H1 (cell line): ENCODE results near the gene HYLS1. TPM values are rescaled to one million over a fixed set of nuclear protein-coding genes. Genes with fewer than 3 reads are reported as not detected.

Source experiments
- CTCF ChIA-PET: fragments of 300-600 bp; sonication (Branson Sonifier 250); formaldehyde crosslinking; loops from one replicate; lab custom pipeline; 2021; ENCODE audit not compliant: partially characterized antibody; lab: Charles Lee
- POLR2A ChIA-PET: fragments of 300-600 bp; sonication (Branson Sonifier 250); formaldehyde crosslinking; loops from one replicate; lab custom pipeline; 2021; ENCODE audit warnings: inconsistent platforms; ENCODE audit not compliant: partially characterized antibody; lab: Charles Lee
- DNase-seq, 2 experiments: peaks; one replicate each; pipeline versions ENCODE4 v3.0.0 to v3.0.0-alpha.2; 2010 to 2022; ENCODE audit warnings: low spot score in 2 of 2, low read depth in 1 of 2, mixed read lengths in 1 of 2
- FAIRE-seq: peaks from 2 replicates; lab custom pipeline; 2011; peaks lifted over from hg19 to GRCh38; lab: Jason Lieb, UNC
- H2AFZ ChIP-seq: 2 replicates; pipeline ENCODE4 v1.8.1; 2012; ENCODE audit warnings: low read length, inconsistent platforms
- H2AK5ac ChIP-seq: 2 replicates; pipeline ENCODE4 v1.6.1; 2013; ENCODE audit warnings: low read depth, low read length
- H2BK120ac ChIP-seq: replicated peaks from 2 replicates; pipeline ENCODE3; 2013; ENCODE audit warnings: low read depth, low read length, inconsistent platforms
- H2BK12ac ChIP-seq: 2 replicates; pipeline ENCODE4 v1.6.1; 2013; ENCODE audit warnings: low read depth, low read length
- H2BK15ac ChIP-seq: 2 replicates; pipeline ENCODE4 v1.6.1; 2013; ENCODE audit warnings: low read length
- H2BK20ac ChIP-seq: 2 replicates; pipeline ENCODE4 v1.6.1; 2013; ENCODE audit warnings: low read length
- H2BK5ac ChIP-seq: 2 replicates; pipeline ENCODE4 v1.6.1; 2013; ENCODE audit warnings: low read depth, low read length
- H3K14ac ChIP-seq: 2 replicates; pipeline ENCODE4 v1.6.1; 2013; ENCODE audit warnings: inconsistent platforms; ENCODE audit not compliant: insufficient read length
- H3K18ac ChIP-seq: 2 replicates; pipeline ENCODE4 v1.6.1; 2013; ENCODE audit warnings: low read length; ENCODE audit errors: extremely low read depth
- H3K23ac ChIP-seq: 2 replicates; pipeline ENCODE4 v1.6.1; 2013; ENCODE audit warnings: inconsistent platforms; ENCODE audit not compliant: insufficient read length
- H3K23me2 ChIP-seq: 2 replicates; pipeline ENCODE4 v1.6.1; 2013; ENCODE audit warnings: low read depth, low read length
- H3K27ac ChIP-seq: 2 replicates; pipeline ENCODE4 v1.6.1; 2011; ENCODE audit warnings: low read depth, low read length, inconsistent platforms
- H3K27me3 ChIP-seq, 4 experiments: replicated peaks in 1 of 4; 1 replicate in 1 of 4; 2 replicates in 3 of 4; pipeline versions ENCODE4 v1.6.1 to v1.8.1; 2011 to 2013; ENCODE audit warnings: low read length in 3 of 4, mild to moderate bottlenecking in 3 of 4, inconsistent platforms in 2 of 4, mixed read lengths in 2 of 4, moderate library complexity in 1 of 4; ENCODE audit not compliant: control insufficient read depth in 3 of 4, insufficient read depth in 3 of 4; ENCODE audit errors: extremely low read depth in 1 of 4
- H3K36me3 ChIP-seq, 4 experiments: 2 replicates each; pipeline versions ENCODE4 v1.6.1 to v1.8.1; 2011 to 2013; ENCODE audit warnings: mild to moderate bottlenecking in 4 of 4, low read length in 3 of 4, moderate library complexity in 2 of 4, control low read depth in 1 of 4, inconsistent platforms in 1 of 4; ENCODE audit not compliant: insufficient read depth in 4 of 4, control insufficient read depth in 2 of 4
- H3K4ac ChIP-seq: replicated peaks from 2 replicates; pipeline ENCODE3; 2013; ENCODE audit warnings: low read length, low read depth, mixed read lengths, inconsistent platforms; ENCODE audit not compliant: insufficient read length
- H3K4me1 ChIP-seq, 4 experiments: replicated peaks in 1 of 4; 1 replicate in 1 of 4; 2 replicates in 3 of 4; pipeline versions ENCODE4 v1.6.1 to v1.8.1; 2011 to 2013; ENCODE audit warnings: low read length in 3 of 4, inconsistent platforms in 2 of 4, mixed read lengths in 1 of 4; ENCODE audit not compliant: insufficient read depth in 4 of 4, control insufficient read depth in 3 of 4
- H3K4me2 ChIP-seq, 2 experiments: 2 replicates each; pipeline versions ENCODE4 v1.6.1 to v1.8.1; 2011 to 2013; ENCODE audit warnings: low read depth in 2 of 2, low read length in 2 of 2, control low read depth in 1 of 2, inconsistent platforms in 1 of 2, mild to moderate bottlenecking in 1 of 2; ENCODE audit not compliant: insufficient read depth in 1 of 2
- H3K4me3 ChIP-seq, 4 experiments: fragments of 200-600, 300-600 bp in 1 of 4; sonication (generic), shearing (Covaris generic), sonication (Bioruptor Twin) in 1 of 4; 2 replicates each; pipeline versions ENCODE4 v1.5.1 to v1.8.1; 2011 to 2016; ENCODE audit warnings: low read length in 4 of 4, low read depth in 3 of 4, control low read depth in 2 of 4, inconsistent platforms in 2 of 4, mild to moderate bottlenecking in 2 of 4, mixed read lengths in 1 of 4, moderate library complexity in 1 of 4; ENCODE audit not compliant: insufficient read depth in 2 of 4; ENCODE audit errors: extremely low read depth in 1 of 4
- H3K56ac ChIP-seq: replicated peaks from 2 replicates; pipeline ENCODE3; 2013; ENCODE audit warnings: low read depth, mild to moderate bottlenecking, mixed read lengths, low read length, inconsistent platforms; ENCODE audit not compliant: insufficient read length
- H3K79me1 ChIP-seq: 2 replicates; pipeline ENCODE4 v1.6.1; 2013; ENCODE audit warnings: low read depth, low read length, control low read depth
- H3K79me2 ChIP-seq, 2 experiments: 2 replicates each; pipeline versions ENCODE4 v1.6.1 to v1.8.1; 2012 to 2013; ENCODE audit warnings: low read length in 2 of 2, mild to moderate bottlenecking in 2 of 2, inconsistent platforms in 1 of 2; ENCODE audit not compliant: insufficient read depth in 2 of 2, control insufficient read depth in 1 of 2
- H3K9ac ChIP-seq, 4 experiments: replicated peaks in 1 of 4; 1 replicate in 1 of 4; 2 replicates in 3 of 4; pipeline versions ENCODE4 v1.6.1 to v1.8.1; 2011 to 2013; ENCODE audit warnings: low read depth in 3 of 4, low read length in 3 of 4, control low read depth in 2 of 4, mild to moderate bottlenecking in 2 of 4, moderate library complexity in 2 of 4, inconsistent platforms in 1 of 4; ENCODE audit errors: extremely low read depth in 1 of 4
- H3K9me3 ChIP-seq, 2 experiments: 2 replicates each; pipeline versions ENCODE4 v1.6.1 to v1.8.1; 2012 to 2013; ENCODE audit warnings: mild to moderate bottlenecking in 2 of 2, moderate library complexity in 2 of 2, control low read depth in 1 of 2, inconsistent platforms in 1 of 2, low read depth in 1 of 2, low read length in 1 of 2, mixed read lengths in 1 of 2; ENCODE audit not compliant: insufficient read depth in 2 of 2
- H4K20me1 ChIP-seq, 2 experiments: replicated peaks in 1 of 2; 2 replicates each; pipeline versions ENCODE3 to v1.8.1; 2011 to 2013; ENCODE audit warnings: inconsistent platforms in 2 of 2, low read length in 2 of 2, mild to moderate bottlenecking in 1 of 2; ENCODE audit not compliant: insufficient read depth in 2 of 2, control insufficient read depth in 1 of 2
- H4K5ac ChIP-seq: 2 replicates; pipeline ENCODE4 v1.6.1; 2013; ENCODE audit warnings: low read length, low read depth, mixed read lengths, inconsistent platforms; ENCODE audit not compliant: insufficient read length
- H4K8ac ChIP-seq: 2 replicates; pipeline ENCODE4 v1.8.0; 2013; ENCODE audit warnings: mild to moderate bottlenecking, moderate library complexity, low read length, inconsistent platforms; ENCODE audit not compliant: insufficient read depth; ENCODE audit errors: extremely low read depth
- H4K91ac ChIP-seq: replicated peaks from 2 replicates; pipeline ENCODE3; 2013; ENCODE audit warnings: low read length, mixed read lengths, inconsistent platforms; ENCODE audit not compliant: insufficient read length
- MAX ChIP-seq: IDR thresholded peaks from 2 replicates; pipeline ENCODE4 v1.6.1; 2012; ENCODE audit warnings: inconsistent platforms
- POLR2A ChIP-seq, 2 experiments: IDR thresholded peaks; 1 replicate in 1 of 2; 2 replicates in 1 of 2; pipeline ENCODE4 v1.6.1; 2011; ENCODE audit warnings: low read depth in 2 of 2, low read length in 2 of 2, mild to moderate bottlenecking in 2 of 2; ENCODE audit errors: control extremely low read depth in 1 of 2
- POU5F1 ChIP-seq: IDR thresholded peaks from 2 replicates; pipeline ENCODE4 v1.6.1; 2011; ENCODE audit warnings: low read depth, mild to moderate bottlenecking, low read length, moderate library complexity
- RAD21 ChIP-seq, 2 experiments: IDR thresholded peaks in 1 of 2; conservative IDR thresholded peaks in 1 of 2; 2 replicates each; pipeline ENCODE4 v1.6.1; 2011; ENCODE audit warnings: low read depth in 2 of 2, low read length in 2 of 2, improper control_type of control experiment in 1 of 2, inconsistent platforms in 1 of 2, mild to moderate bottlenecking in 1 of 2, moderate library complexity in 1 of 2
- RBBP5 ChIP-seq: IDR thresholded peaks from 2 replicates; pipeline ENCODE4 v1.7.1; 2012; ENCODE audit warnings: low read depth, mild to moderate bottlenecking, inconsistent platforms, low read length, moderate library complexity, borderline replicate concordance
- SIN3A ChIP-seq, 2 experiments: IDR thresholded peaks in 1 of 2; conservative IDR thresholded peaks in 1 of 2; 2 replicates each; pipeline ENCODE4 v1.6.1; 2011 to 2012; ENCODE audit warnings: low read length in 2 of 2, improper control_type of control experiment in 1 of 2, low read depth in 1 of 2, mild to moderate bottlenecking in 1 of 2
- TEAD4 ChIP-seq: IDR thresholded peaks from 2 replicates; pipeline ENCODE4 v1.6.1; 2012; ENCODE audit warnings: low read depth, low read length, inconsistent platforms, mixed read lengths
- WGBS, 2 experiments: shearing (Covaris generic) in 1 of 2; methylation state at CpG; one replicate each; pipeline versions ENCODE4 v1.1.6 to v1.1.7; 2013 to 2015; ENCODE audit warnings: low lambda C conversion rate in 2 of 2, mixed read lengths in 2 of 2, inconsistent platforms in 1 of 2, low coverage in 1 of 2, missing lambda C conversion rate in 1 of 2; ENCODE audit not compliant: insufficient replicate concordance in 2 of 2, insufficient coverage in 1 of 2, insufficient read length in 1 of 2; ENCODE audit errors: extremely low coverage in 1 of 2, missing lambda C conversion rate in 1 of 2; 5-methylcytosine and 5-hydroxymethylcytosine counted together
- polyA plus RNA-seq, 7 experiments: library from polyadenylated mRNA; depleted of rRNA in 3 of 7; stranded (reverse) in 5 of 7; unstranded in 2 of 7; fragments of >200 nt in 5 of 7; fragments of 200-250 nt in 2 of 7; gene quantifications; 1 replicate in 5 of 7; 2 replicates in 1 of 7; 4 replicates in 1 of 7; pipeline versions ENCODE4 v1.2.1 to v1.2.3, GENCODE V29; 2011 to 2013; ENCODE audit warnings: missing spikeins in 2 of 7, mixed read lengths in 2 of 7
- total RNA-seq: library from RNA; stranded (reverse); fragmentation: NEBNext Ultra II Directional; extraction: Animal tissue kit (Norgen Biotek cat#: 25700); gene quantifications from 2 replicates; pipeline ENCODE4 v1.2.1, GENCODE V29; 2021
- TF ChIP-seq, protein P1 (sequence below), 3 experiments: IDR thresholded peaks; 1 replicate in 2 of 3; 2 replicates in 1 of 3; pipeline versions ENCODE4 v1.5.1 to v1.6.1; 2011; ENCODE audit warnings: low read length in 3 of 3, mild to moderate bottlenecking in 3 of 3, inconsistent platforms in 2 of 3, low read depth in 1 of 3, moderate library complexity in 1 of 3; ENCODE audit not compliant: insufficient read depth in 1 of 3; ENCODE audit errors: control extremely low read depth in 1 of 3

HYLS1 gene
- total and polyA plus RNA-seq, 2 of the 8 experiments (the other 6 are each of a cell fraction or from before 2014, with no cell fraction given) = 5.1 to 11.6 TPM

GRCh38 chr11:125874556-125875124 is 12.8 kb upstream of the HYLS1 start:
- no peak overlapping the region for H2AK5ac ChIP-seq
- H3K23me2 ChIP-seq = 0 out of 2 replicates have a peak, but pooled peaks cover 2% of the 10 kb centered on the region
- no peak overlapping the region for H3K56ac ChIP-seq
- no peak overlapping the region for H3K4me3 ChIP-seq
- no peaks in the 10 kb centered on the region for H4K20me1 ChIP-seq
- no peaks in the 10 kb centered on the region; a peak in 1 of 7 replicates for H3K4me1 ChIP-seq
- no peak overlapping the region for H2BK12ac ChIP-seq
- H3K4ac ChIP-seq = no peak overlapping the region
- no peak overlapping the region for H3K27ac ChIP-seq
- H2BK15ac ChIP-seq = no peak overlapping the region
- WGBS, 2 experiments = 14% methylated on average over 8 of the region's 8 CpGs; no CpG with 5 or more reads in 1 of the 2 experiments
- DNase-seq (peak in 1 of 2 experiments; percentile 76), FAIRE-seq (peak; percentile 99)
- H3K9ac ChIP-seq = no peak overlapping the region
- no peaks in the 10 kb centered on the region for H3K36me3 ChIP-seq
- H3K14ac ChIP-seq = no peak overlapping the region
- H3K18ac ChIP-seq = no peak overlapping the region
- no peak overlapping the region for H2BK120ac ChIP-seq
- no peaks in the 10 kb centered on the region; a peak in 1 of 4 replicates for H3K9me3 ChIP-seq
- POLR2A ChIA-PET = interaction anchor here (0.6 kb wide), 1 partner anchor 9 kb away, joined by 3 read pairs; no protein-coding TSS in a partner anchor
- TF ChIP-seq, protein P1, sequence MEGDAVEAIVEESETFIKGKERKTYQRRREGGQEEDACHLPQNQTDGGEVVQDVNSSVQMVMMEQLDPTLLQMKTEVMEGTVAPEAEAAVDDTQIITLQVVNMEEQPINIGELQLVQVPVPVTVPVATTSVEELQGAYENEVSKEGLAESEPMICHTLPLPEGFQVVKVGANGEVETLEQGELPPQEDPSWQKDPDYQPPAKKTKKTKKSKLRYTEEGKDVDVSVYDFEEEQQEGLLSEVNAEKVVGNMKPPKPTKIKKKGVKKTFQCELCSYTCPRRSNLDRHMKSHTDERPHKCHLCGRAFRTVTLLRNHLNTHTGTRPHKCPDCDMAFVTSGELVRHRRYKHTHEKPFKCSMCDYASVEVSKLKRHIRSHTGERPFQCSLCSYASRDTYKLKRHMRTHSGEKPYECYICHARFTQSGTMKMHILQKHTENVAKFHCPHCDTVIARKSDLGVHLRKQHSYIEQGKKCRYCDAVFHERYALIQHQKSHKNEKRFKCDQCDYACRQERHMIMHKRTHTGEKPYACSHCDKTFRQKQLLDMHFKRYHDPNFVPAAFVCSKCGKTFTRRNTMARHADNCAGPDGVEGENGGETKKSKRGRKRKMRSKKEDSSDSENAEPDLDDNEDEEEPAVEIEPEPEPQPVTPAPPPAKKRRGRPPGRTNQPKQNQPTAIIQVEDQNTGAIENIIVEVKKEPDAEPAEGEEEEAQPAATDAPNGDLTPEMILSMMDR (IDR thresholded peaks at IDR 0.05; ENCODE audit: control extremely low read depth in 1 of 3, insufficient read depth in 1 of 3, low read depth in 1 of 3, low read length in 3 of 3) = peak; percentile 73 to 93 (median 85)
- TF ChIP-seq RBBP5 (no peak), POLR2A (IDR thresholded peaks at IDR 0.05; ENCODE audit: control extremely low read depth in 1 of 2, low read depth in 2 of 2, low read length in 2 of 2) (no peak), POU5F1 (no peak), MAX (peak; percentile 52; the same call in 1 of the 2 replicates), SIN3A (conservative IDR thresholded peaks at IDR 0.05 in 1 of 2, IDR thresholded peaks at IDR 0.05 in 1 of 2; ENCODE audit: low read depth in 1 of 2, low read length in 2 of 2) (no peak), TEAD4 (0 out of 2 replicates have a peak, but pooled peaks have one; percentile 43), RAD21 (IDR thresholded peaks at IDR 0.05 in 1 of 2, conservative IDR thresholded peaks at IDR 0.05 in 1 of 2; ENCODE audit: low read depth in 2 of 2, low read length in 2 of 2) (peak; percentile 95)
- no peak overlapping the region for H4K5ac ChIP-seq
- CTCF ChIA-PET = interaction anchor here (0.6 to 1.3 kb wide), 8 partner anchors 13 to 529 kb away, joined by 3 to 5 read pairs (median 3); partner anchors contain the start of gene HYLS1
- H3K79me1 ChIP-seq = no peaks in the 10 kb centered on the region
- peak overlapping the region in 1 of 2 experiments; percentile 6; a peak in 1 of 4 replicates for H3K4me2 ChIP-seq
- no peak overlapping the region for H4K91ac ChIP-seq
- no peaks in the 10 kb centered on the region for H3K79me2 ChIP-seq
- H2BK5ac ChIP-seq = no peak overlapping the region
- no peaks in the 10 kb centered on the region for H3K27me3 ChIP-seq
- no peak overlapping the region for H4K8ac ChIP-seq
- H3K23ac ChIP-seq = no peak overlapping the region
- peak overlapping the region; percentile 6; the same call in 1 of the 2 replicates for H2AFZ ChIP-seq
- H2BK20ac ChIP-seq = no peak overlapping the region
